Nephron progenitor cell (in vitro differentiated cells): ENCODE data around the gene ENDOG.
A peak's percentile ranks its signal among the peaks of the same experiment; 100 is the strongest.

Source experiments
- DNase-seq: peaks from one replicate; pipeline ENCODE4 v3.0.0; 2021
- H3K27ac Mint-ChIP-seq: 2 replicates; pipeline ENCODE4 v1.8.0; 2021; ENCODE audit warnings: mild to moderate bottlenecking, moderate library complexity, mixed read lengths
- H3K27me3 Mint-ChIP-seq: 2 replicates; pipeline ENCODE4 v1.8.0; 2021; ENCODE audit warnings: mild to moderate bottlenecking, low read depth, mixed read lengths; ENCODE audit not compliant: poor library complexity
- H3K36me3 Mint-ChIP-seq: 2 replicates; pipeline ENCODE4 v1.8.0; 2021; ENCODE audit warnings: low read depth, mixed read lengths
- H3K4me1 Mint-ChIP-seq: 2 replicates; pipeline ENCODE4 v1.8.0; 2021; ENCODE audit warnings: mixed read lengths
- H3K4me3 Mint-ChIP-seq: 2 replicates; pipeline ENCODE4 v1.8.0; 2021; ENCODE audit warnings: mild to moderate bottlenecking, moderate library complexity, mixed read lengths
- H3K9me3 Mint-ChIP-seq: 2 replicates; pipeline ENCODE4 v1.8.0; 2021; ENCODE audit warnings: mild to moderate bottlenecking, moderate library complexity, mixed read lengths
- TF ChIP-seq, protein P1 (sequence below): fragments of 200-600 bp; sonication (generic); IDR thresholded peaks from 2 replicates; pipeline ENCODE4 v1.5.0; 2021; ENCODE audit warnings: antibody characterized with exemption

The ENDOG gene

GRCh38 chr9:128819716-128820664 is 1.7 kb downstream of the ENDOG start:
- Mint-ChIP-seq H3K9me3 (no peaks in the 10 kb centered on the region), H3K4me3 (peak overlapping the region; percentile 83), H3K4me1 (peaks cover 10% of the 10 kb centered on the region), H3K27ac (no peak overlapping the region), H3K27me3 (peaks cover 13% of the 10 kb centered on the region), H3K36me3 (peaks cover 15% of the 10 kb centered on the region)
- DNase-seq = peak; percentile 17
- TF ChIP-seq, protein P1, sequence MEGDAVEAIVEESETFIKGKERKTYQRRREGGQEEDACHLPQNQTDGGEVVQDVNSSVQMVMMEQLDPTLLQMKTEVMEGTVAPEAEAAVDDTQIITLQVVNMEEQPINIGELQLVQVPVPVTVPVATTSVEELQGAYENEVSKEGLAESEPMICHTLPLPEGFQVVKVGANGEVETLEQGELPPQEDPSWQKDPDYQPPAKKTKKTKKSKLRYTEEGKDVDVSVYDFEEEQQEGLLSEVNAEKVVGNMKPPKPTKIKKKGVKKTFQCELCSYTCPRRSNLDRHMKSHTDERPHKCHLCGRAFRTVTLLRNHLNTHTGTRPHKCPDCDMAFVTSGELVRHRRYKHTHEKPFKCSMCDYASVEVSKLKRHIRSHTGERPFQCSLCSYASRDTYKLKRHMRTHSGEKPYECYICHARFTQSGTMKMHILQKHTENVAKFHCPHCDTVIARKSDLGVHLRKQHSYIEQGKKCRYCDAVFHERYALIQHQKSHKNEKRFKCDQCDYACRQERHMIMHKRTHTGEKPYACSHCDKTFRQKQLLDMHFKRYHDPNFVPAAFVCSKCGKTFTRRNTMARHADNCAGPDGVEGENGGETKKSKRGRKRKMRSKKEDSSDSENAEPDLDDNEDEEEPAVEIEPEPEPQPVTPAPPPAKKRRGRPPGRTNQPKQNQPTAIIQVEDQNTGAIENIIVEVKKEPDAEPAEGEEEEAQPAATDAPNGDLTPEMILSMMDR = no peak

GRCh38 chr9:128820665-128821583 is 2.6 kb downstream of the ENDOG start:
- H3K9me3 Mint-ChIP-seq = no peaks in the 10 kb centered on the region
- H3K36me3 Mint-ChIP-seq = peaks cover 15% of the 10 kb centered on the region
- peak overlapping the region; percentile 83 for H3K4me3 Mint-ChIP-seq
- H3K27ac Mint-ChIP-seq = peak overlapping the region; percentile 16
- no peak for DNase-seq
- H3K27me3 Mint-ChIP-seq = peaks cover 11% of the 10 kb centered on the region
- TF ChIP-seq, protein P1 = no peak
- H3K4me1 Mint-ChIP-seq = peaks cover 10% of the 10 kb centered on the region

GRCh38 chr9:128821584-128822406 is 3.5 kb downstream of the ENDOG start:
- no peak for DNase-seq
- peaks cover 15% of the 10 kb centered on the region for H3K36me3 Mint-ChIP-seq
- H3K27ac Mint-ChIP-seq = no peak overlapping the region
- no peaks in the 10 kb centered on the region for H3K9me3 Mint-ChIP-seq
- H3K4me1 Mint-ChIP-seq = peaks cover 10% of the 10 kb centered on the region
- H3K4me3 Mint-ChIP-seq = no peak overlapping the region
- TF ChIP-seq, protein P1 = no peak
- peaks cover 11% of the 10 kb centered on the region for H3K27me3 Mint-ChIP-seq

DNA sequence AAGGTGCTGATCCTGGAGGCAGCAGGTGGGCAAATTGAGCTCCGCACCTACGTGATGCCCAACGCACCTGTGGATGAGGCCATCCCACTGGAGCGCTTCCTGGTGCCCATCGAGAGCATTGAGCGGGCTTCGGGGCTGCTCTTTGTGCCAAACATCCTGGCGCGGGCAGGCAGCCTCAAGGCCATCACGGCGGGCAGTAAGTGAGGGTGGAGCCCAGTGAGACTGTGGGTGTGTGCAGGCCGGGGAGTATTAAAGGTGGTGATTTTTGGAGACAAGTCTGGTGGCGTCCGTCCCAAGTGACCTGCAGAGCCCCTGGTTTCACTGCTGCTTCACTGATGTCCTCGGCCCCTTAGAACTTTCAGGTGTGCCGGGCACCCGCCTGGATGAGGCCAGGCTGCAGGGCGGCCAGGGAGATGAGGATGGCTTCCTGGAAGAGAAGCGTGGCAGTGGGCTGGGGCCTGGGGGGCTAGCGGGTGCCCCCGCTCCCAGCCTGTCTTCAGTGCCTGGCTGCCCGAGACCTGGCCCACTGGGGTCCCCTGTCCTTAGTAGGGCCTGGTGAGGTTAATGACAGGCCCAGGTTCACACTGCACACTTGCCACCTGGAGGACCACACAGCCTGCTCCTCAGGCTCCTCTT is 4.2 kb downstream of the ENDOG start:
- Mint-ChIP-seq H3K9me3 (no peaks in the 10 kb centered on the region), H3K4me3 (no peak overlapping the region), H3K27me3 (peaks cover 11% of the 10 kb centered on the region), H3K27ac (no peak overlapping the region), H3K4me1 (peaks cover 10% of the 10 kb centered on the region), H3K36me3 (peaks cover 15% of the 10 kb centered on the region)
- TF ChIP-seq, protein P1 = no peak
- DNase-seq = no peak

GRCh38 chr9:128823362-128823902 is 5.1 kb downstream of the ENDOG start:
- Mint-ChIP-seq H3K27me3 (peaks cover 11% of the 10 kb centered on the region), H3K4me3 (no peak overlapping the region), H3K36me3 (peaks cover 16% of the 10 kb centered on the region), H3K27ac (no peak overlapping the region), H3K4me1 (peaks cover 18% of the 10 kb centered on the region), H3K9me3 (no peaks in the 10 kb centered on the region)
- TF ChIP-seq, protein P1 = no peak
- DNase-seq = no peak
